Left lobe of liver (tissue), 1 donor: ENCODE measurements around the gene ADH1B. TPM values are rescaled to one million over a fixed set of nuclear protein-coding genes. Genes with fewer than 3 reads are reported as not detected.

Source experiments
- total RNA-seq: library from RNA; stranded (reverse); gene quantifications from one replicate; pipeline ENCODE4 v1.2.1, GENCODE V29; 2021
- donor health status: DM: no; HTN: yes; CAD: no.

Gene ADH1B
- total RNA-seq, 1 donor from 2014 or later, result 4,370 TPM

Other genes with a start within 250 kb of the ADH1B start
- gene ADH5, start 232.6 kb downstream of the ADH1B start, total RNA-seq, result 155 TPM
- 689 TPM for gene ADH4, start 177.1 kb downstream of the ADH1B start, total RNA-seq
- gene ADH6, start 102.2 kb downstream of the ADH1B start, total RNA-seq, result 144 TPM
- gene ADH1A, start 30.4 kb downstream of the ADH1B start, total RNA-seq, result 355 TPM
- gene ADH1C, start 31.3 kb upstream of the ADH1B start, total RNA-seq, result 522 TPM
- gene ADH7, start 113.9 kb upstream of the ADH1B start, total RNA-seq, result not detected
- not detected for gene C4orf17, start 189.6 kb upstream of the ADH1B start, total RNA-seq
- 4.6 TPM for gene TRMT10A, start 242.6 kb upstream of the ADH1B start, total RNA-seq